ENCODE data around the gene GMPR2.
A peak's percentile ranks its signal among the peaks of the same experiment; 100 is the strongest.

The GMPR2 gene

DNA sequence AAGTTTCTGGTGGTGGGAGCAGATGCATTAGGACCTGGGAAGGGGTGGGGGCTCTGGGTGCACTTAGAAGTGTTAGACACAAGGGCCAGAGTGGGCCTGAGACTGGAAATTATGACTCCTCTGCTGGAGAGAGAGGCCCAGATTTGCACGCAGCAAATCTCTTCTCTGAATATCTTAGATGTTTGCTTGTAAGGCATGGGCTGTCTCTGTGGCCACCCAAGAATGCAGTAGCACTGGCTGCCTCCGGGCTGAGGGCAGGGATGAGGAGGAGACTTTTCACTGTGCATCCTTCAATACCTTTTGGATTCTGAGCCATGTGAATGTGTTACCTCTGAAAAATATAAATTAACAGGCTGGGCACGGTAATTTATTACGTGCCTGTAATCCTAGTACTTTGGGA lies 52.6 kb downstream of the GMPR2 start:
- peak; percentile 45 for DNase-seq (ENCODE audit: low read depth)
- no peak overlapping the region for H3K4me3 ChIP-seq (ENCODE audit: low read length)
- TF ChIP-seq, protein P1, sequence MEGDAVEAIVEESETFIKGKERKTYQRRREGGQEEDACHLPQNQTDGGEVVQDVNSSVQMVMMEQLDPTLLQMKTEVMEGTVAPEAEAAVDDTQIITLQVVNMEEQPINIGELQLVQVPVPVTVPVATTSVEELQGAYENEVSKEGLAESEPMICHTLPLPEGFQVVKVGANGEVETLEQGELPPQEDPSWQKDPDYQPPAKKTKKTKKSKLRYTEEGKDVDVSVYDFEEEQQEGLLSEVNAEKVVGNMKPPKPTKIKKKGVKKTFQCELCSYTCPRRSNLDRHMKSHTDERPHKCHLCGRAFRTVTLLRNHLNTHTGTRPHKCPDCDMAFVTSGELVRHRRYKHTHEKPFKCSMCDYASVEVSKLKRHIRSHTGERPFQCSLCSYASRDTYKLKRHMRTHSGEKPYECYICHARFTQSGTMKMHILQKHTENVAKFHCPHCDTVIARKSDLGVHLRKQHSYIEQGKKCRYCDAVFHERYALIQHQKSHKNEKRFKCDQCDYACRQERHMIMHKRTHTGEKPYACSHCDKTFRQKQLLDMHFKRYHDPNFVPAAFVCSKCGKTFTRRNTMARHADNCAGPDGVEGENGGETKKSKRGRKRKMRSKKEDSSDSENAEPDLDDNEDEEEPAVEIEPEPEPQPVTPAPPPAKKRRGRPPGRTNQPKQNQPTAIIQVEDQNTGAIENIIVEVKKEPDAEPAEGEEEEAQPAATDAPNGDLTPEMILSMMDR (conservative IDR thresholded peaks at IDR 0.05; ENCODE audit: low read length) = no peak

DNA sequence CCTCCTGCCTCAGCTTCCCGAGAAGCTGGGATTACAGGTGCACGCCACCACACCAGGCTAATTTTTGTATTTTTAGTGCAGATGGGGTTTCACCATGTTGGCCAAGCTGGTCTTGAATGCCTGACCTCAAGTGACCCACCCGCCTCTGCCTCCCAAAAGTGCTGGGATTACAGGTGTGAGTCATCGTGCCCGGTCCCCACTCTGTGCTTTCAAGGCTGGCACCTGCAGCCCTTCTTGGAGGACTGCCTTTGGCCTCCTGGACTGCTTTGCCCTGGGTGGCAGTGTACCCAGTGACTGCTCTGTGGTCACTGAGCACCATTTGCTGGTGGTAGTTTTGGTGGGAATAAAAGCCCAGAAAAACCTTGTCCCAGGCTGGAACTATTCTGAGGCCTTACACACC lies 54.3 kb downstream of the GMPR2 start:
- DNase-seq (ENCODE audit: low read depth) = no peak
- H3K4me3 ChIP-seq (ENCODE audit: low read length) = no peak overlapping the region
- TF ChIP-seq, protein P1 (conservative IDR thresholded peaks at IDR 0.05; ENCODE audit: low read length) = no peak

Measured in AG10803 (cell line).